HepG2 (cell line): ENCODE results near the gene UQCRHL. TPM values are rescaled to one million over a fixed set of nuclear protein-coding genes. Genes with fewer than 3 reads are reported as not detected.

Experiments used
- ARID5B ChIP-seq: IDR thresholded peaks from 2 replicates; pipeline ENCODE4 v1.4.0; 2020; ENCODE audit warnings: mild to moderate bottlenecking, missing genetic modification reagents
- GTF2F1 ChIP-seq: fragments of 150-350 bp; IDR thresholded peaks from 2 replicates; pipeline ENCODE4 v1.6.1; 2014; ENCODE audit warnings: low read length
- HNF1A ChIP-seq, 2 experiments: sonication (generic) in 1 of 2; formaldehyde crosslinking in 1 of 2; IDR thresholded peaks; 2 replicates each; pipeline versions ENCODE4 v1.4.0 to v1.6.1; 2016 to 2020; ENCODE audit warnings: borderline replicate concordance in 1 of 2, low read depth in 1 of 2, mild to moderate bottlenecking in 1 of 2, missing genetic modification reagents in 1 of 2
- HOXA5 ChIP-seq: sonication (generic); formaldehyde crosslinking; IDR thresholded peaks from 2 replicates; pipeline ENCODE4 v1.4.0; 2020; ENCODE audit warnings: missing genetic modification reagents
- MATR3 ChIP-seq: sonication (generic); formaldehyde crosslinking; IDR thresholded peaks from 2 replicates; pipeline ENCODE4 v1.4.0; 2020; ENCODE audit warnings: missing genetic modification reagents
- NBN ChIP-seq: fragments of 450-650 bp; conservative IDR thresholded peaks from 2 replicates; pipeline ENCODE4 v1.6.1; 2017
- POLR2AphosphoS2 ChIP-seq: IDR thresholded peaks from 2 replicates; pipeline ENCODE4 v1.6.1; 2011; ENCODE audit warnings: low read depth, low read length, improper control_type of control experiment
- REL ChIP-seq: sonication (generic); formaldehyde crosslinking; conservative IDR thresholded peaks from 2 replicates; pipeline ENCODE4 v1.8.0; 2022; ENCODE audit warnings: mild to moderate bottlenecking, missing genetic modification reagents, moderate library complexity
- SAP130 ChIP-seq: IDR thresholded peaks from 2 replicates; pipeline ENCODE4 v1.6.1; 2016; ENCODE audit warnings: low read depth
- SIX4 ChIP-seq: sonication (generic); formaldehyde crosslinking; IDR thresholded peaks from 2 replicates; pipeline ENCODE4 v1.4.0; 2020; ENCODE audit warnings: missing genetic modification reagents
- SKI ChIP-seq: fragments of 450-650 bp; IDR thresholded peaks from one replicate; pipeline ENCODE4 v1.6.1; 2018; ENCODE audit warnings: mild to moderate bottlenecking; ENCODE audit not compliant: partially characterized antibody
- SMYD3 ChIP-seq: sonication (generic); formaldehyde crosslinking; IDR thresholded peaks from 2 replicates; pipeline ENCODE4 v1.8.1; 2023; ENCODE audit warnings: mild to moderate bottlenecking, missing genetic modification reagents
- SOX6 ChIP-seq, 2 experiments: fragments of 450-650 bp in 1 of 2; sonication (generic) in 1 of 2; formaldehyde crosslinking in 1 of 2; IDR thresholded peaks; 2 replicates each; pipeline versions ENCODE4 v1.4.0 to v1.6.1; 2017 to 2020; ENCODE audit warnings: antibody characterized with exemption in 1 of 2, mild to moderate bottlenecking in 1 of 2, missing genetic modification reagents in 1 of 2
- SP140L ChIP-seq: sonication (generic); formaldehyde crosslinking; IDR thresholded peaks from 2 replicates; pipeline ENCODE4 v1.4.0; 2020; ENCODE audit warnings: missing genetic modification reagents, borderline replicate concordance
- ZBTB34 ChIP-seq: sonication (generic); formaldehyde crosslinking; IDR thresholded peaks from 2 replicates; pipeline ENCODE4 v1.8.0; 2022; ENCODE audit warnings: mild to moderate bottlenecking, missing genetic modification reagents
- ZC3H13 ChIP-seq: sonication (generic); formaldehyde crosslinking; IDR thresholded peaks from 2 replicates; pipeline ENCODE4 v1.8.1; 2023; ENCODE audit warnings: mild to moderate bottlenecking, missing genetic modification reagents, moderate library complexity
- ZNF138 ChIP-seq: sonication (generic); formaldehyde crosslinking; IDR thresholded peaks from 2 replicates; pipeline ENCODE4 v1.5.0; 2020; ENCODE audit warnings: mild to moderate bottlenecking, low read depth, missing genetic modification reagents
- ZNF589 ChIP-seq: sonication (generic); formaldehyde crosslinking; conservative IDR thresholded peaks from 2 replicates; pipeline ENCODE4 v1.8.0; 2022; ENCODE audit warnings: mild to moderate bottlenecking, moderate library complexity, missing genetic modification reagents
- ZNF607 ChIP-seq: sonication (generic); formaldehyde crosslinking; IDR thresholded peaks from 2 replicates; pipeline ENCODE4 v1.5.1; 2020; ENCODE audit warnings: missing genetic modification reagents, mild to moderate bottlenecking, borderline replicate concordance
- ZNF773 ChIP-seq: sonication (generic); formaldehyde crosslinking; IDR thresholded peaks from 2 replicates; pipeline ENCODE4 v1.4.0; 2020; ENCODE audit warnings: missing genetic modification reagents, borderline replicate concordance
- polyA plus RNA-seq, 8 experiments: library from polyadenylated mRNA; depleted of rRNA in 3 of 8; stranded (reverse) in 7 of 8; unstranded in 1 of 8; fragments of >200 nt; fragmentation: Illumina TruSeq in 4 of 8; extraction: Trizol in 4 of 8; gene quantifications; 2 replicates each; pipeline versions ENCODE4 v1.2.1 to v1.2.3, GENCODE V29; 2011 to 2016; ENCODE audit warnings: low read depth in 4 of 8, missing spikeins in 1 of 8, mixed read lengths in 1 of 8; ENCODE audit not compliant: insufficient read depth in 1 of 8
- total RNA-seq, 5 experiments: library from RNA; depleted of rRNA; stranded (reverse); fragments of >200 nt; fragmentation: Illumina TruSeq; extraction: Trizol; gene quantifications; 2 replicates each; pipeline ENCODE4 v1.2.3, GENCODE V29; 2016; ENCODE audit warnings: low read depth in 1 of 5

UQCRHL gene
- total and polyA plus RNA-seq, 2 of the 13 experiments (the other 11 are each of a cell fraction or from before 2014, with no cell fraction given), result 1.8 to 2.3 TPM

- TF ChIP-seq GTF2F1, result no peak
- TF ChIP-seq SMYD3, result 0 out of 2 replicates have a peak, but pooled peaks have one; percentile 39
- no peak for TF ChIP-seq SOX6 (IDR thresholded peaks at IDR 0.05)
- no peak for TF ChIP-seq SOX6 (CRISPR knock-in tag; IDR thresholded peaks at IDR 0.05)
- no peak for TF ChIP-seq POLR2AphosphoS2
- TF ChIP-seq NBN, result no peak
- no peak; the same call in 1 of the 2 replicates for TF ChIP-seq SAP130 (CRISPR knock-in tag)
- no peak; the same call in 1 of the 2 replicates for TF ChIP-seq ZC3H13 (CRISPR knock-in tag)
- TF ChIP-seq ZNF138 (CRISPR knock-in tag), result no peak
- TF ChIP-seq ARID5B (CRISPR knock-in tag), result no peak
- no peak; the same call in 1 of the 2 replicates for TF ChIP-seq HNF1A (IDR thresholded peaks at IDR 0.05; ENCODE audit: low read depth)
- no peak; the same call in 1 of the 2 replicates for TF ChIP-seq HNF1A (CRISPR knock-in tag; IDR thresholded peaks at IDR 0.05; ENCODE audit: borderline replicate concordance)
- no peak for TF ChIP-seq MATR3 (CRISPR knock-in tag)
- no peak for TF ChIP-seq ZNF607
- no peak for TF ChIP-seq ZNF773
- TF ChIP-seq ZNF589, result no peak
- no peak for TF ChIP-seq REL (CRISPR knock-in tag)
- TF ChIP-seq SP140L (CRISPR knock-in tag), result no peak
- no peak for TF ChIP-seq HOXA5 (CRISPR knock-in tag)
- no peak for TF ChIP-seq ZBTB34 (CRISPR knock-in tag)
- TF ChIP-seq SKI, result no peak
- no peak for TF ChIP-seq SIX4 (CRISPR knock-in tag)
Measured at GRCh38 chr1:15849775-15850324, 42.4 kb upstream of the UQCRHL start (continued).
